K562 (cell line): ENCODE data around the gene ZNF554. TPM values are rescaled to one million over a fixed set of nuclear protein-coding genes. Genes with fewer than 3 reads are reported as not detected.

ENCODE experiments used
- CHD4 ChIP-seq: fragments of 200-600 bp; sonication (generic); IDR thresholded peaks from 3 replicates; pipeline ENCODE4 v1.6.1; 2012; ENCODE audit warnings: low read depth, mild to moderate bottlenecking, mixed read lengths, low read length, inconsistent platforms; ENCODE audit not compliant: insufficient read depth, insufficient replicate concordance, poor library complexity, severe bottlenecking
- GABPA ChIP-seq: fragments of 200-800 bp; sonication (Bioruptor generic); conservative IDR thresholded peaks from 2 replicates; pipeline ENCODE4 v1.6.1; 2016; ENCODE audit warnings: low read depth, missing genetic modification characterization, missing compliant biosample characterization
- GATAD2A ChIP-seq: fragments of 450-650 bp; IDR thresholded peaks from 2 replicates; pipeline ENCODE4 v1.6.1; 2017
- HCFC1 ChIP-seq: IDR thresholded peaks from 2 replicates; pipeline ENCODE4 v1.6.1; 2012; ENCODE audit warnings: low read depth, low read length, improper control_type of control experiment
- HDAC1 ChIP-seq, 2 experiments: fragments of 450-650 bp; IDR thresholded peaks; 2 replicates each; pipeline ENCODE4 v1.6.1; 2016 to 2017; ENCODE audit warnings: inconsistent platforms in 1 of 2, mild to moderate bottlenecking in 1 of 2, moderate library complexity in 1 of 2
- ILF3 ChIP-seq: fragments of 450-650 bp; IDR thresholded peaks from 2 replicates; pipeline ENCODE4 v1.6.1; 2018; ENCODE audit warnings: antibody characterized with exemption, mild to moderate bottlenecking, moderate library complexity, borderline replicate concordance
- KAT7 ChIP-seq: sonication (generic); formaldehyde crosslinking; IDR thresholded peaks from 2 replicates; pipeline ENCODE4 v1.8.0; 2022; ENCODE audit warnings: missing genetic modification reagents, mild to moderate bottlenecking, borderline replicate concordance
- MXD1 ChIP-seq: fragments of 250-450 bp; sonication (Bioruptor Pico); IDR thresholded peaks from 2 replicates; pipeline ENCODE4 v1.8.0; 2021; ENCODE audit warnings: borderline replicate concordance, mild to moderate bottlenecking, moderate library complexity; ENCODE audit not compliant: poor library complexity, severe bottlenecking
- NEUROD1 ChIP-seq: fragments of 150-350 bp; IDR thresholded peaks from 2 replicates; pipeline ENCODE4 v1.6.1; 2014; ENCODE audit warnings: borderline replicate concordance, low read length, low read depth; ENCODE audit not compliant: partially characterized antibody
- NR2C1 ChIP-seq, 2 experiments: fragments of 450-650 bp; IDR thresholded peaks; 2 replicates each; pipeline ENCODE4 v1.6.1; 2017; ENCODE audit warnings: mild to moderate bottlenecking in 2 of 2, antibody characterized with exemption in 1 of 2, inconsistent platforms in 1 of 2, missing compliant biosample characterization in 1 of 2, missing genetic modification characterization in 1 of 2
- NR2F6 ChIP-seq: fragments of 450-650 bp; formaldehyde crosslinking; IDR thresholded peaks from 2 replicates; pipeline ENCODE4 v1.4.0; 2020; ENCODE audit warnings: mild to moderate bottlenecking
- RBM34 ChIP-seq: fragments of 200-400 bp; formaldehyde crosslinking; IDR thresholded peaks from 2 replicates; pipeline ENCODE4 v1.6.1; 2018; ENCODE audit warnings: low read length, borderline replicate concordance; ENCODE audit not compliant: insufficient read depth
- RUNX1 ChIP-seq: sonication (generic); IDR thresholded peaks from 2 replicates; pipeline ENCODE4 v1.6.1; 2016; ENCODE audit warnings: antibody characterized with exemption, low read depth
- SREBF1 ChIP-seq: fragments of 150-350 bp; IDR thresholded peaks from 2 replicates; pipeline ENCODE4 v1.6.1; 2014; ENCODE audit warnings: antibody characterized with exemption, low read depth, low read length, borderline replicate concordance
- TRIM24 ChIP-seq, 2 experiments: fragments of 450-650 bp; IDR thresholded peaks; 2 replicates each; pipeline ENCODE4 v1.6.1; 2016
- ZBTB26 ChIP-seq: fragments of 450-650 bp; formaldehyde crosslinking; IDR thresholded peaks from 2 replicates; pipeline ENCODE4 v1.4.0; 2022; ENCODE audit warnings: missing genetic modification characterization
- ZNF175 ChIP-seq: fragments of 200-800 bp; sonication (Bioruptor generic); IDR thresholded peaks from 2 replicates; pipeline ENCODE4 v1.6.1; 2016; ENCODE audit warnings: low read depth, mild to moderate bottlenecking, missing genetic modification characterization, missing compliant biosample characterization
- ZNF511 ChIP-seq: sonication (generic); formaldehyde crosslinking; IDR thresholded peaks from 2 replicates; pipeline ENCODE4 v1.8.0; 2022; ENCODE audit warnings: mild to moderate bottlenecking, missing genetic modification reagents
- polyA plus RNA-seq, 8 experiments: library from polyadenylated mRNA; depleted of rRNA in 4 of 8; stranded (reverse) in 5 of 8; unstranded in 3 of 8; fragments of >200 nt; fragmentation: Nextera tagmentation in 2 of 8; fragmentation: Illumina TruSeq in 1 of 8; extraction: Ambion mirVana in 2 of 8; extraction: Trizol in 1 of 8; gene quantifications; 2 replicates each; pipeline versions ENCODE4 v1.2.1 to v1.2.3, GENCODE V29; 2011 to 2014; ENCODE audit warnings: inconsistent platforms in 1 of 8, missing spikeins in 1 of 8
- total RNA-seq, 7 experiments: library from RNA; depleted of rRNA in 6 of 7; stranded (reverse); fragments of >200 nt in 6 of 7; fragmentation: Illumina TruSeq in 2 of 7; extraction: Trizol in 2 of 7; gene quantifications; 2 replicates each; pipeline versions ENCODE4 v1.2.1 to v1.2.3, GENCODE V29; 2011 to 2021; ENCODE audit warnings: low replicate concordance in 1 of 7
- TF ChIP-seq, protein P1 (sequence below): IDR thresholded peaks from 2 replicates; pipeline ENCODE4 v1.6.1; 2012; ENCODE audit warnings: low read depth, low read length, improper control_type of control experiment, borderline replicate concordance
- TF ChIP-seq, protein P2 (sequence below): sonication (generic); formaldehyde crosslinking; IDR thresholded peaks from 2 replicates; pipeline ENCODE4 v1.8.1; 2022; ENCODE audit warnings: missing genetic modification reagents

ZNF554 gene
- total and polyA plus RNA-seq, 9 of the 15 experiments (the other 6 are each of a cell fraction or from before 2014, with no cell fraction given) = 0.07 to 1.8 (median 1.1) TPM

GRCh38 chr19:2865334-2866100 lies 45.8 kb downstream of the ZNF554 start (continued):
- TF ChIP-seq ILF3 (no peak), GABPA (no peak), NR2F6 (CRISPR knock-in tag) (no peak), MXD1 (CRISPR knock-in tag) (no peak), GATAD2A (no peak), RBM34 (no peak), NR2C1 (IDR thresholded peaks at IDR 0.05) (no peak; the same call in 1 of the 2 replicates), NR2C1 (tag; IDR thresholded peaks at IDR 0.05) (no peak), KAT7 (CRISPR knock-in tag) (no peak), TRIM24 (IDR thresholded peaks at IDR 0.05) (peak; percentile 87), ZBTB26 (CRISPR knock-in tag) (no peak), HDAC1 (IDR thresholded peaks at IDR 0.05) (peak in 1 of 2 experiments; percentile 48; a peak in 1 of 4 replicates), SREBF1 (no peak), ZNF175 (CRISPR knock-in tag) (no peak), CHD4 (no peak), ZNF511 (CRISPR knock-in tag) (no peak), HCFC1 (no peak), NEUROD1 (no peak), RUNX1 (0 out of 2 replicates have a peak, but pooled peaks have one; percentile 20)
- TF ChIP-seq, protein P1, sequence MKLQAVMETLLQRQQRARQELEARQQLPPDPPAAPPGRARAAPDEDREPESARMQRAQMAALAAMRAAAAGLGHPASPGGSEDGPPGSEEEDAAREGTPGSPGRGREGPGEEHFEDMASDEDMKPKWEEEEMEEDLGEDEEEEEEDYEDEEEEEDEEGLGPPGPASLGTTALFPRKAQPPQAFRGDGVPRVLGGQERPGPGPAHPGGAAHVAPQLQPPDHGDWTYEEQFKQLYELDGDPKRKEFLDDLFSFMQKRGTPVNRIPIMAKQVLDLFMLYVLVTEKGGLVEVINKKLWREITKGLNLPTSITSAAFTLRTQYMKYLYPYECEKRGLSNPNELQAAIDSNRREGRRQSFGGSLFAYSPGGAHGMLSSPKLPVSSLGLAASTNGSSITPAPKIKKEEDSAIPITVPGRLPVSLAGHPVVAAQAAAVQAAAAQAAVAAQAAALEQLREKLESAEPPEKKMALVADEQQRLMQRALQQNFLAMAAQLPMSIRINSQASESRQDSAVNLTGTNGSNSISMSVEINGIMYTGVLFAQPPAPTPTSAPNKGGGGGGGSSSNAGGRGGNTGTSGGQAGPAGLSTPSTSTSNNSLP = no peak
- TF ChIP-seq, protein P2, sequence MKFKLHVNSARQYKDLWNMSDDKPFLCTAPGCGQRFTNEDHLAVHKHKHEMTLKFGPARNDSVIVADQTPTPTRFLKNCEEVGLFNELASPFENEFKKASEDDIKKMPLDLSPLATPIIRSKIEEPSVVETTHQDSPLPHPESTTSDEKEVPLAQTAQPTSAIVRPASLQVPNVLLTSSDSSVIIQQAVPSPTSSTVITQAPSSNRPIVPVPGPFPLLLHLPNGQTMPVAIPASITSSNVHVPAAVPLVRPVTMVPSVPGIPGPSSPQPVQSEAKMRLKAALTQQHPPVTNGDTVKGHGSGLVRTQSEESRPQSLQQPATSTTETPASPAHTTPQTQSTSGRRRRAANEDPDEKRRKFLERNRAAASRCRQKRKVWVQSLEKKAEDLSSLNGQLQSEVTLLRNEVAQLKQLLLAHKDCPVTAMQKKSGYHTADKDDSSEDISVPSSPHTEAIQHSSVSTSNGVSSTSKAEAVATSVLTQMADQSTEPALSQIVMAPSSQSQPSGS (CRISPR knock-in tag) = no peak
